HEK293T (cell line): ENCODE data around the gene CCDC7.
"Not testable (repeated sequence)": the region's sequence is repeated elsewhere in the genome, so short reads cannot be mapped to it uniquely, and the experiment has no call there.

Experiments
- BHLHE40 ChIP-seq: fragments of 450-650 bp; IDR thresholded peaks from 2 replicates; pipeline ENCODE4 v1.6.1; 2016; ENCODE audit warnings: mild to moderate bottlenecking, moderate library complexity, borderline replicate concordance
- FOXA1 ChIP-seq: fragments of 450-650 bp; IDR thresholded peaks from 2 replicates; pipeline ENCODE4 v1.6.1; 2016; ENCODE audit warnings: mild to moderate bottlenecking
- FOXM1 ChIP-seq: fragments of 450-650 bp; IDR thresholded peaks from 2 replicates; pipeline ENCODE4 v1.6.1; 2017; ENCODE audit warnings: mild to moderate bottlenecking, borderline replicate concordance
- HDGF ChIP-seq: fragments of 450-650 bp; IDR thresholded peaks from 2 replicates; pipeline ENCODE4 v1.6.1; 2017; ENCODE audit warnings: antibody characterized with exemption, borderline replicate concordance
- SP1 ChIP-seq: fragments of 450-650 bp; IDR thresholded peaks from 2 replicates; pipeline ENCODE4 v1.6.1; 2017
- SUZ12 ChIP-seq: fragments of 450-650 bp; IDR thresholded peaks from 2 replicates; pipeline ENCODE4 v1.6.1; 2016; ENCODE audit warnings: mild to moderate bottlenecking
- ZNF384 ChIP-seq: fragments of 450-650 bp; IDR thresholded peaks from 2 replicates; pipeline ENCODE4 v1.6.1; 2016

DNA sequence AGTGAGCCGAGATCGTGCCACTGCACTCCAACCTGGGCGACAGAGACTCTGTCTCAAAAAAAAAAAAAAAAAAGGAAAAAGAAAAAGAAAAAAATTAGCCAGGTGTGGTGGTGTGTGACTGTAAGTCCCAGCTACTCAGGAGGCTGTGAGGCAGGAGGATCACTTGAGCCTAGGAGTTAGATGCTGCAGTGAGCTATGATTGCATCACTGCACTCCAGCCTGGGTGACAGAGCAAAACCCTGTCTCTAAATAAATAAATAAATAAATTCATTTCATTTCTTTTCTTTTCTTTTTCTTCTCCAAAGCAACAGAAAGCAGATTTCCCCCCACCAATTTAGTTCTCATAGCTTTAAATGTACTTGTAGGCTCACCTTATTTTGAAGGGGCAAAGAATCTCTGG lies 48.8 kb upstream of the CCDC7 start:
- not testable (repeated sequence) for TF ChIP-seq BHLHE40, SUZ12, SP1, FOXM1, FOXA1, HDGF, ZNF384
